GM18907 (cell line): ENCODE measurements around the gene XIST.
A peak's percentile ranks its signal among the peaks of the same experiment; 100 is the strongest.
"Not testable (repeated sequence)": the region's sequence is repeated elsewhere in the genome, so short reads cannot be mapped to it uniquely, and the experiment has no call there.

ENCODE experiments used
- ATAC-seq: cut with Tn5 transposase; IDR thresholded peaks from one replicate; pipeline ENCODE4 v1.9.1; 2021; ENCODE audit warnings: mild to moderate bottlenecking, moderate library complexity; ENCODE audit not compliant: unreplicated experiment

Gene XIST

DNA sequence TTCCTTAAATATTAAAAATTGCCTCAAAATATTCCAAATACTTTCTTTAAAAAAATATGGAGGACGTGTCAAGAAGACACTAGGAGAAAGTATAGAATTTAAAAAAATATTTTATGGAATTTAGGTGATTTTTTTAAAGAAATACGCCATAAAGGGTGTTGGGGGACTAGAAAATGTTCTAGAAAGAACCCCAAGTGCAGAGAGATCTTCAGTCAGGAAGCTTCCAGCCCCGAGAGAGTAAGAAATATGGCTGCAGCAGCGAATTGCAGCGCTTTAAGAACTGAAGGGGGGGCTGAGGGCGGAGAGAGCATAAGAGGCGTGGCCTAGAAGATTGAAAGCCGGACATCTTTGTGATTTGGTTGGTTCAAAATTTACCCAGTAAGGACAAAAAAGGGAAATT, at the start of gene XIST:
XIST (minus strand) TSS at position 248 of the 400 bp plus-strand sequence.
- ATAC-seq = peak; percentile 31

GRCh38 chrX:73898315-73898714, 45.8 kb upstream of the XIST start:
- ATAC-seq = not testable (repeated sequence)

- ATAC-seq = not testable (repeated sequence)
These were observed 40.1 kb upstream of the XIST start for GRCh38 chrX:73892515-73893090.

DNA sequence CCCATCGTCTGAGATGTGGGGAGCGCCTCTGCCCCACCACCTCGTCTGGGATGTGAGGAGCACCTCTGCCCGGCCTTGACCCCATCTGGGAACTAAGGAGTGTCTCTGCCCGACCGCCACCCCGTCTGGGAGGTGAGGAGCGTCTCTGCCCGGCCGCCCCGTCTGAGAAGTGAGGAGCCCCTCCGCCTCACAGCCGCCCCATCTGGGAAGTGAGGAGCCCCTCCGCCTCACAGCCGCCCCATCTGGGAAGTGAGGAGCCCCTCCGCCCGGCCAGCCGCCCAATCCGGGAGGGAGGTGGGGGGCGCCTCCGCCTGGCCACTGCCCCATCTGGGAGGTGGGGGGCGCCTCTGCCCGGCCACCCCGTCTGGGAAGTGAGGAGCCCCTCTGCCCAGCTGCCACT, 29.7 kb upstream of the XIST start:
- ATAC-seq = not testable (repeated sequence)

DNA sequence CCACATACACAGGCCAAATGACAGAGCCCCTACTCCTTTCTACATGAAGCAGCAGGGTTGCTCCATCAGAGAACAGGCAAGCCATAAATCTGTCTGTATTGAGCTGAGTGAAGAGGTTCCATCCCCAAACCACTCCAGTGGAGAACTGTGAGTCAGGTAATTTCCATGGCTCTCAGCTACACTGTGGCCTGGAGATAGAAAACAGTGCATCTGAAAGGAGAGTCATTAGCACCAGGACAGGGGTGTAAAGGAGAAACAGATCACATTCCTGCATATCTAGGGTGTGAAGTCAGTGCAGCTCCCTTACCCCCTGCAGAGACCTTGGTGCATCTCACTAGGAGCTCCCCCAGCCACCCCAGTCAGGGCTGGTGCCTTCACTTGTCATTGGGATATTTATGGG, 25.2 kb upstream of the XIST start:
- ATAC-seq = no peak

DNA sequence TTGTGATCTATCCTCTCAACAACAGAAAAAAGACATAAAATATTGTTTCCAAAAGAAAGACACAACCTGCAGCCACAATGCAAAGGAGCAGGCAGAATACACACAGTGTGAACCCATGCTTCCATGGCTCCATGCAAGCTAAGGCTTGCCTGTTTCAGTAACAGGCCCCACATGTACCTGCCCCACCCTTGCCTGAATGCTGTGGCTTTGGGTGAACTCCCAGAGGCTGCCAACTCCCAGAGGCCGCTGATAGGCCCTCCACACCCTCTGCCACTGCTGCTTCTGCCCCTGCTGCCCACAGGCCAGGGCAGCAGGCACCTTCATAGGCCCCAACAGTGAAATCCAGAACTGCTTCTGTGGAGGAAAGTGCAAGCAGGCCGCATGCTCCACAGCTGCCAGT, 24.4 kb upstream of the XIST start:
- no peak for ATAC-seq

DNA sequence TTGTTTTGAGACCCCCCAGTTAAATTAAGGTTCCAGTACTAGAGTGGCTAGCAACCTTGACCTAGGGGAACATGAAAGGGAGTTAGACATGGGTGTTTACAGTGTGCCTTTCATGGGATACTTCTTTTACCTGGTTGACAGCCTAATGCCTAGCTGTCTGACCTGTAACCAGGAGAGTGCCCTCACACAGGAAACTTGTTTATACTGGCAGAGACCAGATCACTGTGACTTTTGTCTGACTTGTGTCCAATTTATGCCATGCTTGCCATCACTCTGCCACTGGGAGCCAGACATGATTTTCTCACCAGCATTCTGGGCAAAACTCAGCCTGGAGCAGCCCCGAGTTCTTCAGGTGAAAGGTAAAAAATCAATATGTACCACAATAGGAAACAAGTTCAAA, 16.4 kb upstream of the XIST start:
- no peak for ATAC-seq

DNA sequence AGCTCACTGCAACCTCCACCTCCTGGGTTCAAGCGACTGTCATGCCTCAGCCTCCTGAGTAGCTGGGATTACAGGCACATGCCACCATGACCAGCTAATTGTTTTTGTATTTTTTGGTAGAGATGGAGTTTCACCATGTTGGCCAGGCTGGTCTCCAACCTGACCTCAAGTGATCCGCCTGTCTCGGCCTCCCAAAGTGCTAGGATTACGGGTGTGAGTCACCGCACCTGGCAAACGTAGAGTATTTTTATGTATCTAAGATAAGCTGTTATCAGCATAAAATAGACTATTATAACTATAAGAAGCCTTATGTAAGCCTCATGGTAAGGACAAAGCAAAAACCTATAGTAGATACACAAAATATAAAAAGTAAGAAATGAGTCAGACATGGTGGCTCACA, 14.6 kb upstream of the XIST start:
- ATAC-seq = no peak

- no peak for ATAC-seq
These were observed 11.3 kb upstream of the XIST start for GRCh38 chrX:73863852-73864251.

- no peak for ATAC-seq
These were observed 10.8 kb upstream of the XIST start for GRCh38 chrX:73863268-73863667.

DNA sequence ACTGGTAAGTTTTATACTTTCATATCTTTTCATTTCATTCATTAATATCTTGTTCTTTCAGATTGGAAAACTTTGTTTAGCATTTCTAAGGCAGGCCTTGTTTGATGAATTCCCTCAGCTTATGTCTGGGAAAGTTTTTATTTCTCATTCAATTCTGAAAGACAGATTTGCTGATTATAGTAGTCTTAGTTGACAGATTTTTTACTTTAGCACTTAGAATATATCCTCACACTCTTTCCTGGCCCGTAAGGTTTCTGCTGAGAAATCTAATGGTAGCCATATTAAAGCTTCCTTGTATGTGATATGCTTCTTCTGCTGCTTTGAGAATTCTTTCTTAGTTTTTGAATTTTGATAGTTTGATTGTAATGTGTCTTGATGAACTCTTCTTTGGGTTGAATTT, 7.1 kb upstream of the XIST start:
- no peak for ATAC-seq

- ATAC-seq = peak; percentile 38
These were observed 3.0 kb upstream of the XIST start for GRCh38 chrX:73855546-73855945.

DNA sequence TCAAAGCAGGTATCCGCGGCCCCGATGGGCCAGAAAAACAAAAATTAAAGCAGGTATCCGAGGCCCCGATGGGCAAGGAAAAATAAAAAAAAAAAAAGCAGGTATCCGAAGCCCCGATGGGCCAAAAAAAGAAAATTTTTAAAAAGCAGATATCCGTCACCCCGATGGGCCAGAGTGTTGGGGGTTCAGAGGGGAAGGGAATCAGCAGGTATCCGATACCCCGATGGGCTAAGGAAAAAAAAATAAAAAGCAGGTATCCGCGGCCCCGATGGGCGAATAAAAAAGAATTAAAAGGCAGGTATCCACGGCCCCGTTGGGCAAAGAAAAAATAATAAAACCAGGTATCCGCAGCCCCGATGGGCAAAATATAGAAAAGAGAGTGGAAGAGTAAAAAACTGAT, 492 bp downstream of the XIST start:
- ATAC-seq = no peak

- peak; percentile 79 for ATAC-seq
These were observed 1.2 kb downstream of the XIST start for GRCh38 chrX:73851014-73852009.

GRCh38 chrX:73850124-73851013, 2.1 kb downstream of the XIST start:
- ATAC-seq = no peak

GRCh38 chrX:73849073-73849472, 3.4 kb downstream of the XIST start:
- no peak for ATAC-seq

DNA sequence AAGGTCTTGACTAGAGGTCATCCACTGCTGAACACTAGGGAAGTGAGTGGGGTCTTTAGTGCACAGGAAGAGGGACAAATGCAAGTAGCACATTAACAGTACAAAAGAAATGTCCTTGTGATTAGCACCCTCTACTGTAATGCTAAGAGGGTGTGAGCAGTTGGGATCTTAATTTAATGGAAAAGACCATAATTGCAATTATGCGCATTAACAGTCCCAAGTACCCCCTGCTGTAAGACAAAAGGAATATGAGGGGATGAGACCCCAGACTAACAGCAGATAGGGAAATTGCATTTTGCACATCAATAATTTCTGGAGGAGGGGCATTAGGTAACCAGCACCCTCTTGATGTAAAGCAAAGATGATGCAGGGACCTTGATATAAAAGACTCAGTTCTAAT, 4.5 kb downstream of the XIST start:
- ATAC-seq = no peak

DNA sequence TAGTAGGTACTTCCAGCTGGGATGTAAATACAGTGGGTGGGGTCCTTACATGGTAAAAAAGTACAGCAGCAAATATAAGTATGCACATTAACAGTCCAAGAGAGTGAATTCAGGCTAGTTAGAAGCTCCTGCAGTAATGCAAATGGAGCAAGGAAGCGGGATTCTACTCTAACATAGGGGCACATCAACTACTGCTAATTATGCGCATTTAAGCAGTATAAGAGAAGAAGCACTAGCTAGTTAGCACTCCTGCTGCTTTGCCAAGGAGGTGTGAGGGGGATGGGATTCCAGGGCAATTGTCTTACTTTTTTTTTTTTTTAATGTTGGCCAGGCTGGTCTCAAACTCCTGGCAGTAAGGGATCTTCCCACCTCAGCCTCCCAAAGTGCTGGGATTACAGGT, 5.4 kb downstream of the XIST start:
- ATAC-seq = no peak

GRCh38 chrX:73842541-73843234, 9.8 kb downstream of the XIST start:
- ATAC-seq = no peak

GRCh38 chrX:73841337-73841736, 11.2 kb downstream of the XIST start:
- no peak for ATAC-seq
